ENCODE measurements around the gene OVCA2.

The OVCA2 gene

GRCh38 chr17:2089021-2089422 is 47.2 kb downstream of the OVCA2 start:
- DNase-seq = no peak

GRCh38 chr17:2090210-2090641 is 48.4 kb downstream of the OVCA2 start:
- DNase-seq = no peak

- DNase-seq = no peak
Observed at GRCh38 chr17:2090804-2091534, 49.1 kb downstream of the OVCA2 start.

GRCh38 chr17:2092253-2092652 is 50.4 kb downstream of the OVCA2 start:
- DNase-seq = no peak
